CD4-positive, alpha-beta T cell treated with Interleukin-17A for 4 hours (primary cell): ENCODE results near the gene COQ5.

Source experiments
- DNase-seq: peaks from one replicate; pipeline ENCODE4 v3.0.0-alpha.2; 2020; ENCODE audit warnings: mixed read lengths

The COQ5 gene

GRCh38 chr12:120480211-120480610 is 48.7 kb downstream of the COQ5 start:
- no peak for DNase-seq

GRCh38 chr12:120479458-120479857 is 49.5 kb downstream of the COQ5 start:
- no peak for DNase-seq

- DNase-seq: no peak
Observed at GRCh38 chr12:120475643-120476042, 53.3 kb downstream of the COQ5 start.

GRCh38 chr12:120474616-120474960 is 54.4 kb downstream of the COQ5 start:
- DNase-seq: no peak

- DNase-seq: no peak
Observed at GRCh38 chr12:120473807-120474615, 54.9 kb downstream of the COQ5 start.

GRCh38 chr12:120472521-120472920 is 56.4 kb downstream of the COQ5 start:
- DNase-seq: no peak

GRCh38 chr12:120470150-120470784 is 58.7 kb downstream of the COQ5 start:
- DNase-seq: no peak

GRCh38 chr12:120469450-120470149 is 59.4 kb downstream of the COQ5 start, which contains the start of gene SRSF9:
Gene SRSF9, minus strand, starts transcription at chr12:120469748. Its CDS starts 139 bp downstream, at chr12:120469609.
- peak; percentile 98 for DNase-seq

GRCh38 chr12:120468821-120469449 is 60.0 kb downstream of the COQ5 start:
- DNase-seq: peak; percentile 68

- DNase-seq: peak; percentile 19
Observed at GRCh38 chr12:120468325-120468820, 60.6 kb downstream of the COQ5 start.

GRCh38 chr12:120467439-120467838 is 61.5 kb downstream of the COQ5 start:
- DNase-seq: no peak

- DNase-seq: peak; percentile 58
Observed at GRCh38 chr12:120466560-120467315, 62.2 kb downstream of the COQ5 start.

GRCh38 chr12:120465756-120466155 is 63.2 kb downstream of the COQ5 start:
- no peak for DNase-seq

GRCh38 chr12:120463712-120464111 is 65.2 kb downstream of the COQ5 start:
- no peak for DNase-seq

GRCh38 chr12:120462099-120462640 is 66.8 kb downstream of the COQ5 start:
- DNase-seq: no peak

- DNase-seq: no peak
Observed at GRCh38 chr12:120460157-120460556, 68.8 kb downstream of the COQ5 start.

- no peak for DNase-seq
Observed at GRCh38 chr12:120457133-120457532, 71.8 kb downstream of the COQ5 start.

GRCh38 chr12:120455302-120455701 is 73.7 kb downstream of the COQ5 start:
- no peak for DNase-seq

GRCh38 chr12:120453977-120454376 is 75.0 kb downstream of the COQ5 start:
- DNase-seq: peak; percentile 24
